Activated CD4-positive, alpha-beta T cell treated with anti-CD3 and anti-CD28 coated beads for 48 hours (primary cell): ENCODE results near the gene ODAD4.

Source experiments
- DNase-seq: peaks from one replicate; pipeline ENCODE4 v3.0.0-alpha.2; 2020

Gene ODAD4

DNA sequence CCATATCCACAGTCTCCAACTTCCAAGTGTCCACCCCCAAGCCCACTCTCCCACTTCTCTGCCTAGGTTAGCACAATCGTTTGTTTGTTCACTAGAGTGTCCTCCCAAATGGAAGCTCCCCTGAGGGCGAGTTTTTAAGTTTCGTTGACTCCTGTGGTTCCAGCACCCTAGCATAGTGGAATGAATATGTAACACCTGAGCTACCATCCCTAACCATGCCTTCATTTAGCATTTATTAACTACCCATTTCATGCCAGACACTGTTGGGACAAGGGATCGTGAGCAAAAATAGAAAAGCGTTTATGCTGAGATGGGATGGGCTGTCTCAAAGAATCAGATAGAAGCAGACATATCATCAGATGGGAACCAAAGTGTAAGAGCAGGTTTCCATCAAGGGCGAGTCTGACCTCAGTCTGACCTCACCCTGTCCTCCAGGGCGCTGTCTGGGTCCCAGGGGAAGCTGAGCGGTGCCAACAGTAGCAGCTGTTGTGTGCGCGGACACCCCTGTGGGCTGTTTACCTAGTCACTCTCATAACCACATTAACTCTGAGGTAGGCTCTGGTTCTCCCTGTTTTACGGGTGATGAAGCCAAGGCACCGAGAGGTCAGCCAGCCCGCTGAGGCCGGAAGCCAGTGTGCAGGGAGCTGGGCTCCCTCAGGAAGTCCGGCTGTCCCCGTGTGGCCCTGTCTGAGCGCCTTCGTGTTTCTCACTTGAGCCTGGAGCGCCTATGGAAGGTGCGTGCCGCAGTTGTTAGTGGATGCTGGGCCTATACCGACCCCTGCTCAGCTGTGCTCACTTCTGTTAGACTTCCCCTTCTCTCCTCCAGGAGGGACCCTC is 42.4 kb downstream of the ODAD4 start:
- no peak for DNase-seq

DNA sequence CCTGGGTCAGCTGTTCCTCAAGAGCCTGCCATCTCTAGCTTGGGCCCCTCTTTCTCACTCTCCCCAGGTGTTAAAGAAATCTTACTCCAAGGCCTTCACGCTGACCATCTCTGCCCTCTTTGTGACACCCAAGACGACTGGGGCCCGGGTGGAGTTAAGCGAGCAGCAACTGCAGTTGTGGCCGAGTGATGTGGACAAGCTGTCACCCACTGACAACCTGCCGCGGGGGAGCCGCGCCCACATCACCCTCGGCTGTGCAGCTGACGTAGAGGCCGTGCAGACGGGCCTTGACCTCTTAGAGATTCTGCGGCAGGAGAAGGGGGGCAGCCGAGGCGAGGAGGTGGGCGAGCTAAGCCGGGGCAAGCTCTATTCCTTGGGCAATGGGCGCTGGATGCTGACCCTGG is 43.0 kb downstream of the ODAD4 start:
- no peak for DNase-seq

DNA sequence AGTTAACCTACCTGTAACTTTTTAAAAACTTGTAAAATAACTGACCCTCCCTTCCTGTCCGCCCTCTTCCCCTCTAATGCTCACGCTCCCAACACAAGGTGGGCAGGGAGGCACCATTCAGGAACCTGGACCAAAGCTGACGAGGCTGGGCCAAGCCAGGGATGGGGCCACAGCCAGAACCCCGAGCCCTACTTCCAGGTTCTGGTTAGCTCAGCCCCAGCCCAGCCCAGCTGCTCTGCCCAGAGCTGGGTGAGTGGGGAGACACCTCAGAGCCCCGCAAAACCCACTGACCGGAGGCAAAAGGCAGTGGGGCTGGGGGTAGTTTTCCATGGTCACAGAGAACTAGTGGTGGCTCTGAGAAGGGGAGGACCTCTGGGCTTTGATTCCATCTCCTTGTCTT is 43.6 kb downstream of the ODAD4 start:
- no peak for DNase-seq

DNA sequence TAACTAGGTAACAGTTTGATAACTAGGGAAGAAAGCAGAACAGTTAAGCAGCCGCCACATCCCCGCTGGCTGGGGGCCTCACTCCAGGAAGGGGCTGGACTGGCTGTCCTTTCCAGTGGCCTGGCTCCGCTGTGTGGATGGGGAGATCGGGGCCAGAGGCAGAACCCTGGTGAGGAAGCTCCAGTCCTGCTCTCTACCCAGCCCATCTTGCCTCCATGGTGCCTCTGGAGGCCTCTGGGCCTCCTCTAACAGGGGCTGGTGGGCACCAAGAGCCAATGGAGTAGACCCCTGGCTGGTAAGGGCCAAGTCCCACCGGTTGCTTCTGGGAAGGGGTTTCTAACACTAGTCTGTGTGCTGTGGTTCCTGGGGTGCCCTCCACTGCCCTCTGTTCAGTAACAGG is 44.2 kb downstream of the ODAD4 start:
- no peak for DNase-seq

DNA sequence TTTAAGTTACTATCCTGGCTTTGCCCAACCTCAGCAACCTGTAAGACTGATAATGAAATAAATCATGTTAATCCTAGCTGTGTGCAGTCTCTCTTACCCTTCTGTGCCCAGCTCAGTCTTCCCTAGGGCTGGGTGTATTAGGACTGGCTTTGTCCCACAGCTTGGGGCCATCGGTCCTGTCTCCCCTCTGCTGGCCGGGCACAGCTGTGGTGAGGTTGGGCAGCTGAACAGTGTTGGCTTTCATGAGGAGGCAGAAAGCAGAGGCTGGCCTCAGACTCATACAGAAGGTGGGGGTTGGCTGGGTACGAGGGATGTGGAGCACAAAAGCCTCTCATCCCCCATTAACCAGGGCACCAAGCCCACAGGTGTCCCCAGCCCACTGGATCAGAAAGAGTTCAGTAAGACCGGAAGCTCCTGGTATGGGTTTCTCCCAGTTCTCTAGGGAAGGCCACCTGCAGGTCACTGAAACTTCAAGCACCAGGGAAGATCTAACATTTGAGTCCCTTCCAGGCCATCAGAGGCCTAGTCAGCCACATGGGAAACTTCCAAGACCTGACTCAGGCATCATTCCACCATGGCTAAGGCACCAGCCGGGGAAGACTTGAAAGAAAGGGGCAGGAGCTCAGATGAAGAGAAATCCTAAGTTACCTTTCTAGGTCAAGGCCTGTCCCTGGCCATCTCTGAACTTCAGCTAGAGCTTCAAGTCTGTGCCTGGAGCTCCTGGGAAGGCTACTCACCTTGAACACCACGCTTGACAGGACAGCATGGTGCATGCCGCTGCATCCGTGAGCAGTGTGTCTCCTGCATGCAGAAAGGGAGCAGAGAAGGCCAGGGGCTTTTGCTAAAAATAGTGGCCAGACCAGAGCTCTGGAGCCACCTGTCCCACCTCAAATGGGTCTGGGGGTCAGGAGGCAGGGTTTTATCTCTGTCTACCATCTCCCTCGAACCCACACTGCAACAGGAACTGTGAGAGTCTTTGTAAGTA is 45.0 kb downstream of the ODAD4 start:
- DNase-seq, result no peak

DNA sequence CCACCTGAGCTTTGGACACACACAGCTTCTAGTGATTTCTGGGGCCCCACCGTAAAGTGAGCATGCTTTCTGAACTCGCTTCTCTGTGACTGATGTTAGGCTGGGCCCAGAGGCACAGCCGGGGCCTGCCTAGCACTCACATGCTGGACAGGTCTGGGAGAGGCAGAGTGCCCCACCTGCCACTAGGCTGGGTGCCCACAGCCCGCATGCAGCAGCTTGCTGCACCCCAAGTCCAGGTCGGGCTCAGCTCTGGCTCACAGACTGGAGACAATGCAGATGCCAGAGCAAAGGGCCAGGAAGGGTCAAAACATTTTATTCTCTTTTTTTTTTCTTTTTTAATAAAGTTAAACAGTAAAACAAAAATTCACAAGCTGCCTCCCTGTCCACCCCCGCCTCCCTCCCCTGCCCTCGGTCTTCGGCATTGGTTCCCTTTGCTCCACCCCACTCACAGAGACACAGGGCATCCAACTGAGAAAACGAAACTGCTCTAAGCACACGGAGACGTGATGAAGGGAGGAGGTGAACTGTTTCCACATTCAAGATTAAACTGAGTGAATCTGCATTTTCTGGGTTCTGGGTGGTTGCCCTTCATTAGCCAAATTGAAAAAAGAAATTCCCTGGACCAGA is 45.8 kb downstream of the ODAD4 start:
- DNase-seq, result no peak

DNA sequence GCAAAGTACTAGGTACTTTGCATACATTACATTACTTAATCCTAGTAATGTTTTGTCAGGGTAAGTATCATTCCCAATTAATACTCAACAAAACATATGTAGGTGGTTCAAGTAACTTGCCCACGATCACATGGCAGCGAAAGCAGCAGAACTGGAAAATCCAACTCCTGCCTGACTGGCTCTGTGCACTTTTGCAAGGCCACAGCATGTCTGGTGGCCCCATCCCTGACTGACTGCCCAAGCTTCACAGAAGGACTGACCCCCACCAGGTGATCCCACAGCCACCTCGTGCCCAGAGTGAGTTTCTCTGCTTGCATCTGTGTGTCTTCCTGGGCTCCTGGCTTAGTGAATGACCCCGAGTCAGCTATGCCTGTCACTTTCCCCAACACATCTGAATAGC is 47.6 kb downstream of the ODAD4 start:
- no peak for DNase-seq

DNA sequence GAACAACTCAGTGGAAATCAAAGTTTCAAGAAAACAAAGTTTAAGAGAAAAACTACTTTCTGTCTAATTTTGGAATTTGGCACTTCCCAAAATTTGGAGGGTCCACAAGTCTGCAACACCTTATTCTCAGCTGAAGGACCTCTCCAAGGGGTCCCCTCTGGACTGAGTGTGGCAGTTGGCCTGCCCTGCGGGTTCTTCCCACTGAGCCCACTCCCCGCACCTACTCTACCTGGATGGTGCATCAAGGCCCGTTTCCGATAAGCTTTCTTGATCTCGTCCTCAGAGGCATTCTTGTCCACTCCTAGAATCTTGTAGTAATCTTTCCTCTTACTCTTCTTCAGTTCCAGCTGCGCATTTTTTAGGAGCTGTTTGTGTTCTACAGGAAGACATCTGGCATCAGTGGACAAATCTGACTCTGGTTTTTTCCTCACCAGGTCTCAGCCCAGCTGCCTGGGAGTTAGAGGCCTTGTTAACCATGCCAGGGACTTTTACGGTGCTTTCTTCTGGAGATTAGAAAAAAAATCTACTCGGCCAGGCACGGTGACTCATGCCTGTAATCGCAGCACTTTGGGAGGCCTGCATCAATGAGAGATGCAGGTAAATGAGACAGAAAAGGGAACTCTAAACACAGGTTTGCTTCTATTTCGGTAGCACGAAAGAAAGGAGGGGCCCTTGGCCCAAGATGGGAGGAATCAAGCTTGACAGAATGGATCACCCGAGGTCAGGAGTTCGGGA is 51.8 kb downstream of the ODAD4 start:
- DNase-seq, result no peak

DNA sequence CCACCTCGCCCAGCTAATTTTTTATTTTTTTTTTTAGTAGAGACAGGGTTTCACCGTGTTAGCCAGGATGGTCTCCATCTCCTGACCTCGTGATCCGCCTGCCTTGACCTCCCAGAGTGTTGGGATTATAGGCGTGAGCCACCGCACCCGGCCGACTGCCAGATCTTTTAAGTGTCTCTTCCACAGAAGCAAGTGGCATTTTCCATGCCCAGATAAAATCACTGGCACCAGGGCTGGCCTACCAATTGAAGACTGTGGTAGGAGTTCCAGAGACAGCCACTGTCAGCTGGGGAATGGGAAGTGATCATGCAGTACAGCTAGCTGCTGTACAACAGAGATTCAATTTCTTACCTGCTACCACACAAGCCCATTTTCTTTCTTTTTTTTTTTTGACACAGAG is 54.0 kb downstream of the ODAD4 start:
- no peak for DNase-seq

DNA sequence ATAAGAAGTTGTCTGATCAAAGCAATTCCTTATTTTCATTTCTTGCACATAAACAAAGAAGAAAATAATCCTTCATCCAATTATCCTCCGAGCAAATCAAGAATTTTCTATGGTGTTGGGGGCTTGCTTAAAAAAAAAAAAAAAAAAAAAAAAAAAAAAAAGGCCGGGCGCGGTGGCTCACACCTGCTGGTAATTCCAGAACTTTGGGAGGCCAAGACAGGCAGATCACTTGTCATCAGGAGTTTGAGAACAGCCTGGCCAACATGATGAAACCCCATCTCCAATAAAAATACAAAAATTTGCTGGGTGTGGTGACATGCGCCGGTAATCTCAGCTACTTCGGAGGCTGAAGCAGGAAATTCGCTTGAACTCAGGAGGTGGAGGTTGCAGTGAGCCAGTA is 55.5 kb downstream of the ODAD4 start:
- no peak for DNase-seq

DNA sequence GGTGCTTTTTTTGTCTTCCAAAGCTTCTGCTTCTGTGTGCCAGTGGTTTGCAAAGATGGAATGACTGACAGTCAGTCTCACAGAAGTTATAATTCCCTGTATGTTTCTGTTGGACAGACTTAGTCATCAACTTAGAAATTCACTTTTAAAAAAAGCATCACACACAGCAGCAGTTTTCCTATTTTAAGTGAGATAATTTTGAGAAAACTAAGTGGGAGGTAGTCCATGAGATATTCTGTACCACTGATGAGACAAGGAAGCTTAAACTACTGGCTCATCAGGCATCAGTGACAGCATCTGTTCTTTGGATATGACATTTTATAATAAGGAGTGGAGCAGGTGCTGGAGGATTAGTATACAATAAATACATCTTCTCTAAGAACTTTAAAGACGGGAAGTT is 56.2 kb downstream of the ODAD4 start:
- DNase-seq, result no peak

DNA sequence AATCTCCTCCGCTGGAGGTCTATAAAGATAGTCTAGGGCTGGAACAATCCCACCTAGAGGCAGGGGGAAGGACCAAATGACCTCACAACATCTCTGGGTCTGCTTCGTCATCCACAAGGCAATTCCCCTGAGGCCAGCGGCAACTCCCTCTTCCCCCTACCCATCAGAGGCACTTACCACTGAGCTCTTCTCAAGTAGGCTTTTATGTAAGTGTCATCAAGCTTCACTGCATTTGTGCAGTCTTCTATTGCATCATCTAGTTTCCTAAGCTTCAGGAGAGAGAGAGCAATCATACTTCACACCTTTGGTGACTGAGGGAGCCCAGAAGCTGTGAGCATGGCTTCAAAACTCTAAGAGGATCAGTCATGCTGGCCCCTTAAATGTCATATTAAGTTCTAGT is 57.2 kb downstream of the ODAD4 start:
- DNase-seq, result no peak

DNA sequence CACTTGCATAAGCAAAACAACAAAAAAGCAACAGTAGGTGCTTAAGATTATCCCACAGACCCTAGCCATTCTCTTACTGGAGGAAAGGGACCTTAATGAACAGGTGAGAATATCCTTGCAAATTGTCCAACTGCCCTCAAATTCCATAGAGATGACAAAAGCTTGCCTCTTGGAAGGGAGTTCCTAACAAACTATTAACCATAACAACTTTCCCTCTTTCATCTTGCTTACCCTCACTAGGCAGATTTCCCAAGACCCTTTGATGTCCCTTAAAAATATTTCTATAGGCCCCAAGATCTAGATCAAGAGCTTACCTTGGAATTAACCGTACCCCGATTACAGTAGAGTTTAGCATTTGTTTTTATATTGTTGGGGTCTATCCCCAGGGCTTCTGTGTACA is 58.0 kb downstream of the ODAD4 start:
- DNase-seq, result no peak

DNA sequence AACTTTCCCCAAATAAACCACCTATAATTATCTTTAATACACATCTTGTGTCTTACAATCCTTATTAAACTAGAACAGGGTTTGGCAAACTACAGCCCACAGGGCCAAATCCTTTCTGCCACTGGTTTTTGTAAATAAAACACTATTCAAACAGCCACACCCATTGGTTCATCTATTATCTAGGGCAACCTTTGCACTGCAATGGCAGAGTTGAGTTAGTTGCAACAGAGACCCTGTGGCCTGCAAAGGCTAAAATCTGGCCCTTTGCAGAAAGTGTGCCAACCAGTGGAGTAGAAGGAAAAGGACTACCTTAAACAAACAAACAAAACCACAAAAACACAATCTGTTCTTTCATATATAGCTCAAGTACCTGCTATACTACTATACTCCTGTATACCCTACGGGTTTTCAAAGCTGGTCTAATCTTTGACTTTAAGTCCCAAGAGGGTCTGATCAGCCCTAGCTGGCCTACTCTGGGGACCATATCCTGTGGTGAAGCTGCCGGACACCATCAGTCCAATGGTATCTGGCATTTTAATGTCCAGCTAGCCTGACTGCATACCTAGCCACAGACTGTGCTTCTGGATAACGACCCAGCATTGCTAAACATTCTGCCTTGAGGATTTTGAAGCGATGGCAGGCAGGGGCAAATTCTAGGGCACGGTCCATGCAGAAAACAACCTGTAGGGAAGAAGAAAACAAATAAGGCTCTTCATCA is 59.4 kb downstream of the ODAD4 start:
- no peak for DNase-seq

DNA sequence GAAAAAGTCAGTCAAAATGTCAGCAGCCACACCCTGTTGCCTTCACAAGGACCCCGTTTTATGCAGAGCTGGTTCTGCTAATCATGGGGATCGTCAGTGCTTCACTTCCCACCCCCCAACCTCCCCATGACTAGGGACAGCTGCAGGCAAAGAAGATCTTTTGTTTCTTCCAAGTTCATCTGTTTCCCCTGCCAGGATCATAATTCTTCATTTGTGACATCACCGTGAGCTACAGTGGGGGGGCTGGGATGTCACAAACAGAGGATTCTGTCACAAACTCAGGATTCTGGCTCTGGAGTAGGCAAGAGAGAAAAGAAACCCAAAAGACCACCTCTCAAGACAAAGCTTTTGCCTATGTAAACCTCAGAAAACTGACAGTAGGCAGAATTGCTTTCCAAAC is 62.2 kb downstream of the ODAD4 start:
- no peak for DNase-seq

DNA sequence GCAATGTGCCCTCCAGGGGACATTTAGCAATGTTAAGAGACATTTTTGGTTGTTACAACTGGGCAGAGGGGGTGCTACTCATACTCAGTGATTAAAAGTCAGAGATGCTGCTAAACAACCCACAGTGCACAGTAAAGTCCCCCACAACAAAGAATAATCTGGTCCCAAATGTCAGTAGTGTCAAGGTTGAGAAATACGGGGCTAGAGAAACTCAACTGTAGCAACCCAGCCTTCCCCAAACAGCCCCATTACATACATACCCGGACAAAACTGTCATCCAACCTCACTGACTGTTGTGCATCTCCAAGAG is 66.4 kb downstream of the ODAD4 start:
- DNase-seq, result no peak

DNA sequence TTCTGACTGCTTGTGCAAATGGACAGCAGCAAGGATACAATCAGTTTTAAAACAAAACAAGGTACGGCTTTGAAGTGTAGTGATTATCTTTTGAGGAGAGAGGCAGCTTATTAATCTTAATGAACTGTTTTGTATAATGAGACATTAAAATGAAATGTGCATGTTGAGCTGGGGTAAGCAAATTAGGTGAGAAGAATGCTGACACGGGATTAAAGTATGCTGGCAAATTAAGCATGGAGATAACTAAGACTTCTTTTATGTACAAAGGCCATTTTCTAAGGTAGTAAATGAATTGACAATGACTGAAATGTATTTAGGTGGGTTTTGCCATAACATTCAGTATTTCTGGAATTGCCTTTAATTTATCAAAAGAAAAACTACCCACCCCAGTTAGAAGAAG is 68.1 kb downstream of the ODAD4 start:
- DNase-seq, result no peak

DNA sequence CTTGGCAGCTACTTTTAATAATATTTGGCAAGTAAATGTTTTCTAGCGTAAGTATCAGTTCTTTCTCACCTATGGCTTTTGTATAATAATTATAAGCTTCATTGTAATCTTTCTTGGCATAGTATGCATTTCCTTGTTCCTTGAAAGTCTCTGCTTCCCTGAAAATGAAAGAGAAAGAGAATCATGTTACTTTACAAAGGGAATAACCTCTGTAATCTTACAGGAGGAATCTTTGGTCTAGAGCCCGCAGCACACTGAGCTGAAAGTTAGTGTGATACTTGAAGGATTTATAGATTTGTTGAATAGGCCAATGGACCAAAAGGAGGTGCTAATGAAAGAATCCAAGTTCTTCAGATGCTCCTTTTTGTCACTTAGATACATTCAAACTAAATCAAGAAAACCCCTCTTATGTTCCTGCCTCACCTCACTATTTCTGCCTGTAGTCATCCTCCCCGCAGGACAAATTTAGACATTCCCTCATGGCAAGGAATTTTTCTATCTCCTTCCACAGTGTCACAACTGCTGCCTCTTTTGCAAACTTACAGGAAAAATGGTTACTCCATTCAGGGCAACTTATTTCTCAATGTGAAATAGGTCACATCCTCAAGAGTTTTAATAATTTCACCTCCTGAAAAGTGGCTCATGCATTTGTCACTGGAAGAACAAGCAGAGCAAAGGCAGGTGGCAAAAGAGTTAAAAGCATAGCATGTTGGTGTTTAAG is 70.2 kb downstream of the ODAD4 start:
- DNase-seq, result no peak

DNA sequence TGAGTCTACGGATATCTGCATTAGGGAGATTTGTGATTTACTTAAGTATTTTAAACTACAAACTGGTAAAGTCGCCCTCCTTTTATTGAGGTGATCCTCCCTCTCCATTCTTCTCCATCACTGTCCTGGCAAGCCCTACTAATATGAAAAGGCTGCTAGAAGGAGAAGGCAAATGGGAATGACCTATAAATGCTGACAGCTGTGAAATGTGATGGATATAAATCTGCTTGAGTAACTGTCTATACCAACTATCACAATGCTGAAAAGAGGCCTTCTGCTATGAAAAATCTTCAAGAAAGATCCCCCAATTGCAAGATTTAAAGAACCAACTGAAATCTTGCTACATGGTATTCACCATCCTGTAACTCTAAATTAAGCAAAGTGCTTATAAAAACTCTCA is 71.3 kb downstream of the ODAD4 start:
- DNase-seq, result no peak

DNA sequence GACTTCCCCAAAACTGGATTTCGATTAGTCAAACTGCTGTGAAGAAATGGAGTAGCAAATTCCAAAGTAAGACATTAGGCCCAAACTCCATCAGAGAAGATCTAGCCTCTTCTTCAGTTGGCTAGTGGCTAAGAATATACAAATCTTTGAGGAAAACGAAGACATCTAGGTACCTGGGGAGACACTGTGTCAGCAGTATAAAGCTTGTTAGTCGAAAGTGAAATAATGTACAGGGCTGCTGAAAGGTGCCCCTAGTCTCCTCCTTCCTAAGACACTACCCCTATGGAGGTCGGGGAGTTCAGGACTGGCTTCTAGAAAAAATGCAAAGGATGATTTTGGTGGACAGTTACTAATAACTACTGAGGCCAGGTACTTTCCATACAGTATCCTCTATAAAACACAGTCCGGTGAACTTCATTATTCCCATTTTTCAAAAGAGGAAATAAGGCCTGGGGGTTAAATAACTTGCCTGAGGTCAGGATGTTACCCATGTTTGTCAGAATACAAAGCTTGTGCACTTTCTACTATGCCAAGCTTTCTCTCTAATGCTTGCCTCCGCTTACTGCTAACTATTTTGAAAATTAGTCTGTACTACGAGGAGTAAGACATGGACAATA is 71.9 kb downstream of the ODAD4 start:
- DNase-seq, result no peak

DNA sequence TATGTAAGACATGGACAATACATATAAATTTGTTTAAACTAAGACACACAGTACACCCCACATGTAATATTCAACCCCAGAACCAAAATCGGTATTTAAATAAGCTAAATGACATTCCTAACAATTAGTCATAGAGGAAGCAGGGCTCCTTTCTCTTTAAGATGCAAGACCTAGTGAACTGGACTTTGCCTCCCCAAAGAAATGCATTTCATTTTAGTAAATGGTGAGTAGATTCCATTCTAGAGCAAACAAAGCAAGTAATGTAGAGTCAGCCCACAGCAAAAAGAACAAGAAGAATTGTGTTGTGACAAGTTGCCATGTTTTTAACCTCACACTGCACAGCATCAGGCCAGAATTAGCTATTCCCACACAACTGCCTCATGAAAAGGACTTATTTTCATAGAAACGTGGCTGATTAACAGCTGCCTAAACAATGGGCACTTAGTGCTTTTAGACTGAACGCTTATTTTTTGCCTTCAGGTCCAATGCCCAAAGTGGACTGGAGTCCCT is 72.4 kb downstream of the ODAD4 start:
- DNase-seq, result no peak
